ENCODE results near the gene GPATCH8. TPM values are rescaled to one million over a fixed set of nuclear protein-coding genes. Genes with fewer than 3 reads are reported as not detected.

Gene GPATCH8
- total and polyA plus RNA-seq, 2 donors (not counting 3 experiments of a cell fraction or from before 2014, with no cell fraction given), result 14.6 to 35.3 TPM

DNA sequence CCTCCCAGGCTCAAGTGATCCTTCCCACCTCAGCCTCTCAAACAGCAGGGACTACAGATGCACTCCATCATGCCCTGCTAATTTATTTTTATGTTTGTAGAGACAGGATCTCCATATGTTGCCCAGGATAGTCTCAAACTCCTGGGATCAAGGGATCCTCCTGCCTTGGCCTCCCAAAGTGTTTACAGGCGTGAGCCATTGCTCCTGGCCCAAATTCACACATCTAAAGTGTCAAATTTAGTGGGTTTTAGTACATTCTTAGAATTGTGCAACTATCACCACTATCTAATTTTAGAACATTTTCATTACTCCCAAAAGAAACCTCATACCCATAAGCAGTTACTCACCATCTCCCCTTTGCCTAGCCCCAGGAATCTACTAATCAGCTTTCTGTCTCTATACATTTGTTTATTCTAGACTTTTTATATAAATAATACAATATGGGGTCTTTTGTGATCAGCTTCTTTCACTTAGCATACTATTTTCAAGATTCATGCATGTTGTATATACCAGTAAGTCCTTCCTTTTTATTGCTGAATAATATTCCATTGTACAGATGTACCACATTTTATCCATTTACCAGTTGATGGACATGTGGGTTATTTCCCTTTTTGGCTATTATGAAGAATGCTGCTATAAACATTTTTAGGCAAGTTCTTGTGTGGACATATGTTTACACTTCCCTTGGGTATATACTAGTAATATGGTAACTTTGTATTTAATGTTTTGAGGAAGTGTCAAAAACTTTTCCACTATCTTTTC lies 88.6 kb downstream of the GPATCH8 start:
- no peaks in the 10 kb centered on the region for H3K9me3 ChIP-seq (replicated peaks; ENCODE audit: control insufficient read depth, insufficient read depth, low read length)
- H3K27ac ChIP-seq (ENCODE audit: insufficient read depth, low read depth, low read length), result no peak overlapping the region
- H2AFZ ChIP-seq (ENCODE audit: low read depth, low read length), result no peak overlapping the region
- TF ChIP-seq POLR2A (IDR thresholded peaks at IDR 0.05; ENCODE audit: low read depth, low read length), result no peak
- no peak for TF ChIP-seq EZH2 (IDR thresholded peaks at IDR 0.05; ENCODE audit: borderline replicate concordance, low read depth, low read length, severe bottlenecking)
- TF ChIP-seq FOS (IDR thresholded peaks at IDR 0.05; ENCODE audit: borderline replicate concordance, insufficient read depth, low read length), result no peak
- TF ChIP-seq GATA2 (IDR thresholded peaks at IDR 0.05; ENCODE audit: insufficient read depth, insufficient read length, low read depth, low read length), result no peak
- dilution Hi-C loops (cut with MboI; ENCODE audit: extremely low pct_ligation_motif_present, low sequenced_read_pairs) (no loop called here), intact Hi-C loops (cut with micrococcal nuclease) (no loop called here)
- FAIRE-seq, result no peak
- peaks cover 0 to 2% of the 10 kb centered on the region in 2 experiments for H3K36me3 ChIP-seq (ENCODE audit: control insufficient read depth in 2 of 2, extremely low read depth in 1 of 2, insufficient read depth in 2 of 2, low read length in 2 of 2)
- H3K9ac ChIP-seq (replicated peaks; ENCODE audit: extremely low read depth, insufficient read depth, low read length), result no peak overlapping the region
- no peaks in the 10 kb centered on the region for H3K4me1 ChIP-seq (ENCODE audit: control insufficient read depth, extremely low read depth, insufficient read depth, low read length)
- CTCF ChIA-PET, result interaction anchor here (1.0 kb wide), 1 partner anchor 27 kb away, joined by 4 read pairs; no protein-coding TSS in a partner anchor
- H3K4me2 ChIP-seq (ENCODE audit: insufficient read depth, low read length), result no peak overlapping the region
- DNase-seq (ENCODE audit: low read depth, low spot score), result no peak
- H4K20me1 ChIP-seq (replicated peaks; ENCODE audit: control insufficient read depth, extremely low read depth, insufficient read depth, low read length), result no peaks in the 10 kb centered on the region
- POLR2A ChIA-PET, result no interaction called here
- H3K27me3 ChIP-seq (ENCODE audit: control insufficient read depth in 2 of 2, insufficient read depth in 2 of 2, low read length in 2 of 2), result no peaks in the 10 kb centered on the region
- H3K4me3 ChIP-seq (replicated peaks in 1 of 3; ENCODE audit: insufficient read depth in 1 of 3, low read depth in 1 of 3, low read length in 3 of 3), result no peak overlapping the region
- no peaks in the 10 kb centered on the region for H3K79me2 ChIP-seq (ENCODE audit: control insufficient read depth, insufficient read depth, low read length)
- no TSS peak for BruUV-seq (replicated peaks)
- no peaks in the 10 kb centered on the region for H3K9me1 ChIP-seq (replicated peaks; ENCODE audit: control insufficient read depth, extremely low read depth, insufficient read depth, low read length)

DNA sequence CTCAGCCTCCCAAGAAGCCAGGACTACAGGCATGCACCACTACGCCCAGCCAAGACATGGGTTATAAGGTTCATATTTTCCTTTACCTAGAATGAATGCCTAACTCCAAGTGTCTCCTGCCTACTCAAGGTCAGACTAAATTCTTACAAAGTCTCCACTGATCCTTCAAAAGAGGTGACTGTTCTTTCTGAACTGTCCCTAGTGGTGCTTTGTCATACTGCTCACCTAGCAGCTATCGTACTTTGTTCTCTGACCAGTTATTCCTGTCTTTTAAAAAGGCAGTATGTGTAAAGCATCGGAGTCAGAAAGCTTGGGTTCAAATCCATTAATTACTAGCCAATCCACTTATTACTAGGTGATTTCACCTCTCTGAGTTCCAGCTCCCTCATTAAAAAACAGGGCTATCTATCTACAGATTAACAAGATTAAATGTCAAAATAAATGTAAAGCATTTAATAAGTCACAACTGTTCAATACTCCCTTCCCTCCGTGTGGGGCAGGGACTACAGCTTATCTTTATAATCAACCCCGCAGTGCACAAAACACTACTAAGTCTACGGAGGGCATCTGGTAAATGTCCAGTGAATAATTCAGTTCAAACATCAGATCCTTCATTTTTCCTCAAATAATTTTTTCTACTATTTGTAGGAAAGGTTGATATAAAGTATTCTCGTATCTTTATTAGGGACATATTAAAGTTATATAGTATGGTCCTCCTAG lies 93.7 kb downstream of the GPATCH8 start:
- dilution Hi-C loops (cut with MboI; ENCODE audit: extremely low pct_ligation_motif_present, low sequenced_read_pairs) (no loop called here), intact Hi-C loops (cut with micrococcal nuclease) (no loop called here)
- Histone ChIP-seq H3K9ac (replicated peaks; ENCODE audit: extremely low read depth, insufficient read depth, low read length) (no peak overlapping the region), H3K4me2 (ENCODE audit: insufficient read depth, low read length) (no peak overlapping the region), H3K79me2 (ENCODE audit: control insufficient read depth, insufficient read depth, low read length) (no peaks in the 10 kb centered on the region), H3K9me1 (replicated peaks; ENCODE audit: control insufficient read depth, extremely low read depth, insufficient read depth, low read length) (peaks cover 4% of the 10 kb centered on the region), H4K20me1 (replicated peaks; ENCODE audit: control insufficient read depth, extremely low read depth, insufficient read depth, low read length) (no peaks in the 10 kb centered on the region), H2AFZ (ENCODE audit: low read depth, low read length) (no peak overlapping the region), H3K27ac (ENCODE audit: insufficient read depth, low read depth, low read length) (no peak overlapping the region), H3K36me3 (ENCODE audit: control insufficient read depth in 2 of 2, extremely low read depth in 1 of 2, insufficient read depth in 2 of 2, low read length in 2 of 2) (no peaks in the 10 kb centered on the region), H3K27me3 (ENCODE audit: control insufficient read depth in 2 of 2, insufficient read depth in 2 of 2, low read length in 2 of 2) (no peaks in the 10 kb centered on the region), H3K4me3 (replicated peaks in 1 of 3; ENCODE audit: insufficient read depth in 1 of 3, low read depth in 1 of 3, low read length in 3 of 3) (no peak overlapping the region), H3K9me3 (replicated peaks; ENCODE audit: control insufficient read depth, insufficient read depth, low read length) (no peaks in the 10 kb centered on the region), H3K4me1 (ENCODE audit: control insufficient read depth, extremely low read depth, insufficient read depth, low read length) (no peaks in the 10 kb centered on the region)
- no peak for TF ChIP-seq EZH2 (IDR thresholded peaks at IDR 0.05; ENCODE audit: borderline replicate concordance, low read depth, low read length, severe bottlenecking)
- TF ChIP-seq GATA2 (IDR thresholded peaks at IDR 0.05; ENCODE audit: insufficient read depth, insufficient read length, low read depth, low read length), result no peak
- no peak for TF ChIP-seq POLR2A (IDR thresholded peaks at IDR 0.05; ENCODE audit: low read depth, low read length)
- TF ChIP-seq, protein P1, sequence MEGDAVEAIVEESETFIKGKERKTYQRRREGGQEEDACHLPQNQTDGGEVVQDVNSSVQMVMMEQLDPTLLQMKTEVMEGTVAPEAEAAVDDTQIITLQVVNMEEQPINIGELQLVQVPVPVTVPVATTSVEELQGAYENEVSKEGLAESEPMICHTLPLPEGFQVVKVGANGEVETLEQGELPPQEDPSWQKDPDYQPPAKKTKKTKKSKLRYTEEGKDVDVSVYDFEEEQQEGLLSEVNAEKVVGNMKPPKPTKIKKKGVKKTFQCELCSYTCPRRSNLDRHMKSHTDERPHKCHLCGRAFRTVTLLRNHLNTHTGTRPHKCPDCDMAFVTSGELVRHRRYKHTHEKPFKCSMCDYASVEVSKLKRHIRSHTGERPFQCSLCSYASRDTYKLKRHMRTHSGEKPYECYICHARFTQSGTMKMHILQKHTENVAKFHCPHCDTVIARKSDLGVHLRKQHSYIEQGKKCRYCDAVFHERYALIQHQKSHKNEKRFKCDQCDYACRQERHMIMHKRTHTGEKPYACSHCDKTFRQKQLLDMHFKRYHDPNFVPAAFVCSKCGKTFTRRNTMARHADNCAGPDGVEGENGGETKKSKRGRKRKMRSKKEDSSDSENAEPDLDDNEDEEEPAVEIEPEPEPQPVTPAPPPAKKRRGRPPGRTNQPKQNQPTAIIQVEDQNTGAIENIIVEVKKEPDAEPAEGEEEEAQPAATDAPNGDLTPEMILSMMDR (IDR thresholded peaks at IDR 0.05; ENCODE audit: extremely low read depth in 1 of 2, insufficient read depth in 1 of 2, low read depth in 1 of 2, low read length in 2 of 2), result no peak
- TF ChIP-seq POLR2AphosphoS5 (IDR thresholded peaks at IDR 0.05; ENCODE audit: insufficient read depth, low read depth, low read length), result no peak
- no peak for TF ChIP-seq MYC (IDR thresholded peaks at IDR 0.05; ENCODE audit: low read depth, low read length)
- no peak for TF ChIP-seq JUN (IDR thresholded peaks at IDR 0.05; ENCODE audit: borderline replicate concordance, insufficient read depth, insufficient read length, low read depth)
- TF ChIP-seq FOS (IDR thresholded peaks at IDR 0.05; ENCODE audit: borderline replicate concordance, insufficient read depth, low read length), result no peak
- TF ChIP-seq, protein P2, sequence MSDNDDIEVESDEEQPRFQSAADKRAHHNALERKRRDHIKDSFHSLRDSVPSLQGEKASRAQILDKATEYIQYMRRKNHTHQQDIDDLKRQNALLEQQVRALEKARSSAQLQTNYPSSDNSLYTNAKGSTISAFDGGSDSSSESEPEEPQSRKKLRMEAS (IDR thresholded peaks at IDR 0.05; ENCODE audit: insufficient read depth, insufficient read length), result no peak
- POLR2A ChIA-PET, result no interaction called here
- CTCF ChIA-PET, result interaction anchor here (1.3 kb wide), 1 partner anchor 10 kb away, joined by 4 read pairs; no protein-coding TSS in a partner anchor
- BruUV-seq (replicated peaks), result no TSS peak
- no peak for DNase-seq (ENCODE audit: low read depth, low spot score)
- FAIRE-seq, result no peak

Measured in endothelial cell of umbilical vein (primary cell).